NCI-H1105 (cell line): ENCODE results near the gene ANXA6.

Experiments
- DNase-seq: peaks from one replicate; lab custom pipeline; 2025; lab: John Stamatoyannopoulos, UW

Gene ANXA6

GRCh38 chr5:151064916-151065499 is 92.6 kb downstream of the ANXA6 start:
- DNase-seq, result no peak

GRCh38 chr5:151063142-151063989 is 94.2 kb downstream of the ANXA6 start:
- no peak for DNase-seq

GRCh38 chr5:151062405-151063141 is 95.0 kb downstream of the ANXA6 start:
- no peak for DNase-seq

GRCh38 chr5:151060742-151061141 is 96.8 kb downstream of the ANXA6 start:
- DNase-seq, result no peak

GRCh38 chr5:151058891-151059489 is 98.6 kb downstream of the ANXA6 start:
- DNase-seq, result no peak

GRCh38 chr5:151058301-151058700 is 99.3 kb downstream of the ANXA6 start:
- DNase-seq, result no peak

GRCh38 chr5:151056379-151057325 is 100.9 kb downstream of the ANXA6 start:
- no peak for DNase-seq

- DNase-seq, result no peak
Measured at GRCh38 chr5:151055336-151055735, 102.2 kb downstream of the ANXA6 start.

GRCh38 chr5:151054709-151055108 is 102.9 kb downstream of the ANXA6 start:
- no peak for DNase-seq

- DNase-seq, result no peak
Measured at GRCh38 chr5:151053796-151054462, 103.7 kb downstream of the ANXA6 start.

GRCh38 chr5:151052836-151053235 is 104.7 kb downstream of the ANXA6 start:
- DNase-seq, result no peak

GRCh38 chr5:151051931-151052608 is 105.5 kb downstream of the ANXA6 start:
- no peak for DNase-seq

- DNase-seq, result no peak
Measured at GRCh38 chr5:151051066-151051930, 106.3 kb downstream of the ANXA6 start.
